Lung microvascular endothelial cell (primary cell): ENCODE results near the gene NBEA. TPM values are rescaled to one million over a fixed set of nuclear protein-coding genes. Genes with fewer than 3 reads are reported as not detected.

Experiments
- DNase-seq, 2 donors: peaks; one replicate each; pipeline versions ENCODE4 v3.0.0 to v3.0.0-alpha.2; 2010; ENCODE audit warnings: low read depth in 2 of 2
- total RNA-seq: library from RNA; depleted of rRNA; stranded (reverse); fragments of >200 nt; gene quantifications from 2 replicates; pipeline ENCODE4 v1.2.1, GENCODE V29; 2014

The NBEA gene
- total RNA-seq, 1 donor from 2014 or later: 1.4 TPM

GRCh38 chr13:35501661-35502235 lies 559.7 kb downstream of the NBEA start:
- no peak for DNase-seq

DNA sequence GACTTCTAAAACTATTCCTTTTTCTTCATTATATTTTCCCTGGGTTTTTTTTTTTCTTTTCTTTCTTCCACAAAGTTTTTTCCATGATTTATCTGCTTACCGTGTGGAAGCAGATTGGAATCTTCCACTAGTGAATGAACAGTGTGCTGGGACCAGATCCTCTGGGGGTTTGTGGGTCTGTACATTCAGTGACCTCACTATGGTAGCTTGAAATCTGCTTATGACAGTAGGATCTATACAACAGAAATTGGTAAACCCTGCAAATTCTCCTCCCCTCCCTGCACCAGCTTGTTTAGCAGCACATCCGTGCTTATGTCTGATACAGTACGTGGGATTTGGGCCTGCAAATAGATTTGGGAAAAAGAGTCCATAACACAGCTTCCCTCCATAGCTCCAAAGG lies 560.4 kb downstream of the NBEA start:
- DNase-seq: no peak

DNA sequence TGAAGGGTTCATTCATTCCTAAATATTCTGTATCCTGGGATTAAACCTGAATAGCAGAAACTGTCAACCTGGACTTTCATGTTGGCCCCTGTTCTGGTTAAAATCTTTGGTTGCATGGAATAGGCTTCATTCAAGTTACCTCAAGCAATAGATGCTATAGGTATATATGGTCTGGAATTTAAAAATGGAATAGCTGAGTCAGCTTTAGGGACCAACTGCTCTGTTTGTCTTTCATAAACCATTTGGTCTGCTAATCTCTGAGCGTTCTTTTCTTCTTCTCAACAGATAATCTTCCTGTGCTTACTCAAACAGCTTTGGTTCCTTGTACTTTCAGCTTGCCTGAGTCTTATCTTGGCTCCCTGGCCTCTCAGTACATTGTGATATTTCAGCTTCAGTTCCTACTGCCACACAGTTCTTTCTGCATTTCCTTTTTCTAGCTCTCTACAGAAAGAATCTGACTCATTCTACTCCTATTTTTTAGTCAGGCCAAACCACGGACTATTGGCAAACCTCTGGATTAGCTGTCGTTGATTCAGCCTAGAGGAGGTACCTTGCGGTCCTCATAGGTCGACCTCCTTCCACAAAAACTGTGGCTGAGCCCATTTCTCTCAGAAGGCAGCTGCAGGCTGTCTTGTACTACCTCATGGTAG lies 570.3 kb downstream of the NBEA start:
- DNase-seq: no peak

DNA sequence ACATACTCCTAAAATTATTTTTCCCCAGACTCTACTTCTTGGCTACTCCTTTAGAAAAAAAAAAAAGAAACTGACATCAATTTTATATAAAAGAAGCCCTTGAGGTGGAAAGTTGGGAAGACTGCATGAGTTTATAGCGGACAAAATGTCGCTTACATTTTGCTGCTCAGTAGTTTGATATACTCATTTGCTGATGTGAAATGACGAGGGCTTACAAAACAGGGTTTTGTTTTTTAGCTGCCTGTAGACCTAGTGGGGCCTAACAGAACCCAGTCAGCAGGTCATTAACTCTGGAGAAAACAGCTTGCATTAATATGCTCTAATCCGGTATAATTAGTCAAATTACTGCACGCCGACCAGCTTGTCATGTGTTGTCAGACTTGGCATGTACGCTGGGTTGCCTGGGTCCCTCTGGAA lies 572.0 kb downstream of the NBEA start:
- no peak for DNase-seq

DNA sequence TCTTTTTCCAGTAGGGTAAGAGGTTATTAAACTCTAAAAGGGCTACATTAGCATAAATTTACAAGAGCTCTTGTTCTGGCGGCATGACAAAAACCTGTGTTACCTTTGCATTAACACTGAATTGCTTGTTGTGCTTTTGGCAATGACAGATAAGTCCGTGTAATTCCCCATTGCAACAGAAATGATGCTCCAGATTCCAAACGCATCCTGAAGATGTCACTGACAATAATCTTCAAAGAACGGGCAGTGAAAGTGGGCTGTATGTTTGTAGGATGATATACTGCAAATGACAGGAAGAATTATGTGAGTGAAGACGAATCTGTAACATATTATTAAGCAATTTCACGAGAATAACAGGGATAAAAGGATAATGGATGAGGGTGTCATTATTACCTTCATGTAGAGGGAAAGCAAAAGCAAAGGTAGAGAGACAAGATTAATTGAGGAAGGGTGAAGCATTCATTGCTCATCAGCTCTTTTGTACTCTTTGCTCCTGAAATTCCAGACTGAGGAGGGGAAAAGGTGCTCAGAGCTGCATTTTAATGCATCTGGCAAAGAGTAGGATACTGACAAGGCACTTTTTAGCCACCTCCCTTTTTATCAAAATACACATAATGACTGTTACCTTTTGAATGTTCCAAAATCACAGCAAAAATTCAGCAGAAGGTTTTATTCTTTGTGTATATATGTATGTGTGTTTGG lies 572.9 kb downstream of the NBEA start:
- DNase-seq: no peak

DNA sequence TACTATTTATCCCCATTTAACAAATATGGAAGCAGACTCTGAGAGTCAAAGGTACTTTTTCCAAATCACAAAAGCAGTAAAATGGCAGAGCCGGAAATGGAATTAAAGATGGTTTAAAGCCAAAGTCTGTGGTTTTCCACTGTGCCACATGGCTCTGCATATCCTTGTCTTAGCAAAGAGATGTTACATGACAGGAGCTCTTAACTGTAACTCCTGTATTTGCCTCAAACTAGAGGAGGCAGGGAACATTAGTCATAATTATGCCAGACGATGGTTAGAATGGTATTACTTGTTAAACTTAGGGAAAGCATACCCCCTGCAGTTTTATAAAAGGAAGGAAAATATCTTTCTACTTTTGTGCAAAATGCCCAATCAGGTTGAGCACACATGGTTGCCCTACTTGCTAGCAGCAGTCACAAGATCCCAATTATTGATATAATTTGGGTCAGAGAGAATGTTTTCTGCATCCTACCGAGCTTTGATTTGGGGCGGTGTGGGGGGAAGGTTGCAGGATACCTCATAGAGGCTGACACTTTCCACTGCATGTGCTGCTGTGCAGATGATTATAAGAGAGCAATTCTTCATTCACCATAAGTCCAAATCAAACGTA lies 576.4 kb downstream of the NBEA start:
- DNase-seq: no peak

GRCh38 chr13:35524171-35524570 lies 582.1 kb downstream of the NBEA start:
- no peak for DNase-seq

GRCh38 chr13:35526577-35526976 lies 584.5 kb downstream of the NBEA start:
- DNase-seq: no peak

- DNase-seq: no peak
Measured at GRCh38 chr13:35527451-35527850, 585.4 kb downstream of the NBEA start.

DNA sequence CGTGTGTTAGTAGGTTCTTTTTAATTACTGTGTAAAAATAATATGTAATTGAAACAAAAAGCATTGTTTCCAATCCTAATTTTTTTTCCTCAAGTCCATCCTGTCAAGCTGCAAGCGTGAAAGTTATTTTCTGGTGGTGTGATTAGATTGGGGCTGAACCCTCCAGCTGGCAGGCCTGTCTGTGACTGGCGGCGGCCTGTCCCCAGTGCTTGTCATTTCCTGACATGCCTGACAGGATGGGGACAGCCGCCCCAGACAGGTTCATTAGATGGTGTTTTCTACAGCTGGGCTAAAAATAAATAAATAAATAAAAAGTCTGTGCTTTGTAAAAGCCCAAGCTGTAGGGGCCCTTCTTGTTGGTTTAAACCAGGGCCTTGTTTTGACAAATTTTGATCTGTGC lies 588.1 kb downstream of the NBEA start:
- no peak for DNase-seq

DNA sequence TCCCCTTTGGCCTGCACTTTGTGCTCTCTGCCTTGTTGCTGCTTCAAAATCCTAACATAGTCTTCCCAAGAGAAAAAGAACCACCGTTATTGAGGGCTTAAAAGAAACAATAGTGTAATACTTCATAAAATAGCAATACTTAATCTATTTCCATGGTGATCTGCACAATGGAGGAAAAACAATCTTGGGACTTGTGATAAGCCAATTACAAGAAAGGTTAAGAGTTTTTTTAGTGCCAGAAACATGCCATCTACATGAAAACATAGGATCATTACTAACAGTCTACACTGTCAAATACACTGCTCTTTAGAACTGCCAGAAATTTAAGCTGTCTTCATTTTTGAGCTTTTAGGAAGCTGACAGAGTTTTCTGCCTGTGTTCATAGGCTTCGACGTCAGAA lies 588.5 kb downstream of the NBEA start:
- no peak for DNase-seq

GRCh38 chr13:35531526-35531925 lies 589.5 kb downstream of the NBEA start:
- no peak for DNase-seq

GRCh38 chr13:35534343-35534742 lies 592.3 kb downstream of the NBEA start:
- no peak for DNase-seq

DNA sequence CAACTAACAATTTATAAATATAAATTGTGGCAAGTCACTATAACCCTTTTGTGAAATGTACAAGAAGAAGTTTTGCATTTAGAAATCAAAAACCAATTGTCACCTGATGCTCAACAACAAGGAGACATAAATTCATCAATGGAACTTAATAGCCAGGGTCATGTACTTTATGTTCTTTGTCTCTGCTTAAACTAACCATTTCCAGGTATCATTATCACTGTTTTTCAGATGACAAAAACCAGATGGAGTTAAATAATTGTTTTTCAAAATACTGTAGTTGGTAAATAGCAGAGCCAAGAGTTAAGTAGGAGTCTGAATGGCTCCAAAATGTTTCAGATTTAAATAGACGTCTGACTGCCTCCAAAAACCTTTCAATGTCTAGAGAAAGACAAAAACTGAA lies 606.7 kb downstream of the NBEA start:
- no peak for DNase-seq

GRCh38 chr13:35549481-35549880 lies 607.4 kb downstream of the NBEA start:
- peak; percentile 2 to 21 for DNase-seq

DNA sequence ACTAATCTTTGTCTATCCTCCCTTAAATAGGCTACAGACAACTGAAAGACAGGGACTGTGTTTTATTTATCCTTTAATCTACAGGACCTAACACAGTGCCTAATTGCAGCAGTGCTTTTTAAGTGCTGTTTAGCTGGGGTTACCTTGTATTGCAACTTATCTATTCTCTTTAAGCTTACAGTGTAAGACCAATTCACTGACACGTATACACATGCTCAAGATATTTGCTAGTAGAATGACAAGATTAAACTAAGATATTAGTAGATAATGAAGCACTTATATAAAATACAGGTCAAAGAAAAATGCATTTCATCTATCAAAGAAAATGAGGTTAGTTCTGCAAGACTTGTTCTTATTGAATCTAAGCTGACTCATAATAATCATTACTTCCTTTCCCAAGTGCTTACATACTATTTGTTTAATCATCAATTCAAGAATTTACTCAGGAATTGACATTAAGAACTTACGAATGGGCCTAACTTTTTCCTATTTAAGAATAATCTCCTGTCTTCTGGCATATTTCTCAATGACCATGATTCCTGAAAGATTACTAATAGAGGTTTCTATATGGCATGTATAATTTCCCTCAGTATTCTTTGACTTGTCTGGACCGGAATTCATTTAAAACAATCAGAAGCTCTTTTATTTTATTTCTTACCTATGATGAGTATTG lies 610.2 kb downstream of the NBEA start:
- DNase-seq: peak in 1 of 2 donors; percentile 3

- no peak for DNase-seq
Measured at GRCh38 chr13:35554972-35555623, 613.0 kb downstream of the NBEA start.

GRCh38 chr13:35557475-35557874 lies 615.4 kb downstream of the NBEA start:
- DNase-seq: no peak

DNA sequence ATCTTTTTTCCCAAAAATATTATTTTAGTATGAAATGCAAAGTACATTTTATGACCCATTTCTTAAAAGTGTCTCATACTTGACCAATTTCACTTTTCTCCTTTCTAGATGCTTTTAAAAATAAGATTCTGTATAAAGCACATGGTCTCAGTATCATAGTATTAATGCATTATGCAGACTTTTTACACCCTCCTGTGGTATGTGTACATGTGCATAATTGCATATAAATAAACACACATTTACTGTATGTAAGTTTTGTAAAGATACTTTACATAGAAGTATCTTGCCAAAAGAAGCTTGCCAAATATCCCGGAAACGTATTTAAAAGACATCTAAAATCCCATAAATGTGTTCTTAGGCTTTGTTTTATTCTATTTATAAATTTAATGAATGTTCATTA lies 619.5 kb downstream of the NBEA start:
- no peak for DNase-seq

DNA sequence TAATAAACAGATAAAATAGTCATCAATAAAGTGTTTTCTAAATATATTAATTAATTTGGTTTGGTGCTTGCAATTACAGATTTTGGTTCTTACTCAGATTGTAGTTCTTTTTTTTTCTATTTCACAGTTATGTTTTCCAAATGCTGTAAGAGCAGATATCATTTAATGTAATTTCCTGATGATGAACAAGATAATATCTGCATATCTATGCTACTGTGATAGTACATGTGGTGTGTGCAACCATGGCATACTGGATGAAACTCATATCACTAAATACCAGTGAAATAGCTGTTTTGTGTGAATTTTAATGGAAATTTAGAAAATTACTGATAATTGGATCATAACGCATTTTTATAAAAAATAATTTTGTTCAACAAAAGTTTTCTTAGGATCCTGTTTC lies 623.2 kb downstream of the NBEA start:
- no peak for DNase-seq

DNA sequence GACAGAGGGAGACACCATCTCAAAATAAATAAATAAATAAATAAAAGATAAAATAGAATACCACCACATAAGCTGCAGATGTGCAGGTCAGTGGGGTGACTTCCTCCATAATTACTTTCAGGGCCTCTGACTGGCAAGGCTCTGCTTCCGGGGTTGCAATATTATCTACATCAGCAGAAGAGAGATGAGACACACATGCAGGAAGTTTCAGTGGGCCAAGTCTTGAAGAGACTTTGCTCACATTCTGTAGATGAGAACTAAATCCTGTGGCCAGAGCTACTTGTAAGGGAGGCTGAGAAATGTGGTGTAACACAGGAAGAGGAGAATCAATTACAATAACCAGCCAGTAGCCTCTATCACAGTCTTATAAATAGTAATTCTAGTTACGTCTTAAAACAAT lies 624.3 kb downstream of the NBEA start:
- no peak for DNase-seq
